NCI-H524 treated with DMSO at 0.1 percent for 48 hours (cell line): Measurements from ENCODE around the gene SRSF4.
"Not testable (repeated sequence)": the region's sequence is repeated elsewhere in the genome, so short reads cannot be mapped to it uniquely, and the experiment has no call there.

ENCODE experiments used
- DNase-seq: peaks from one replicate; lab custom pipeline; 2025; lab: John Stamatoyannopoulos, UW

SRSF4 gene

GRCh38 chr1:29181413-29182225, at the start of gene SRSF4:
TSS of gene SRSF4 (minus strand) at chr1:29181900. CDS start at chr1:29181752, 148 bp downstream.
- peak; percentile 82 for DNase-seq

- DNase-seq, result peak; percentile 52
Observed at GRCh38 chr1:29230553-29231378, 49.1 kb upstream of the SRSF4 start, which contains the start of gene MECR. TSS of gene MECR (minus strand) at chr1:29230934. CDS start at chr1:29230906, 28 bp downstream.

- no peak for DNase-seq
Observed at GRCh38 chr1:29230204-29230552, 48.5 kb upstream of the SRSF4 start.

- DNase-seq, result no peak
Observed at GRCh38 chr1:29227511-29227910, 45.8 kb upstream of the SRSF4 start.

GRCh38 chr1:29225361-29225760, 43.7 kb upstream of the SRSF4 start:
- no peak for DNase-seq

GRCh38 chr1:29224356-29224837, 42.7 kb upstream of the SRSF4 start:
- DNase-seq, result no peak

GRCh38 chr1:29223521-29223920, 41.8 kb upstream of the SRSF4 start:
- DNase-seq, result no peak

- no peak for DNase-seq
Observed at GRCh38 chr1:29222686-29223085, 41.0 kb upstream of the SRSF4 start.

GRCh38 chr1:29222260-29222659, 40.6 kb upstream of the SRSF4 start:
- DNase-seq, result not testable (repeated sequence)

- DNase-seq, result no peak
Observed at GRCh38 chr1:29221296-29221695, 39.6 kb upstream of the SRSF4 start.

GRCh38 chr1:29218223-29218622, 36.5 kb upstream of the SRSF4 start:
- DNase-seq, result no peak

- DNase-seq, result no peak
Observed at GRCh38 chr1:29217633-29218032, 35.9 kb upstream of the SRSF4 start.

- no peak for DNase-seq
Observed at GRCh38 chr1:29213055-29213454, 31.4 kb upstream of the SRSF4 start.

- DNase-seq, result peak; percentile 71
Observed at GRCh38 chr1:29211086-29212030, 29.7 kb upstream of the SRSF4 start.

GRCh38 chr1:29210278-29211085, 28.8 kb upstream of the SRSF4 start:
- DNase-seq, result peak; percentile 91

- DNase-seq, result no peak
Observed at GRCh38 chr1:29209173-29209572, 27.5 kb upstream of the SRSF4 start.

- DNase-seq, result no peak
Observed at GRCh38 chr1:29208442-29208841, 26.7 kb upstream of the SRSF4 start.

- peak; percentile 29 for DNase-seq
Observed at GRCh38 chr1:29202584-29203340, 21.1 kb upstream of the SRSF4 start.

GRCh38 chr1:29202053-29202452, 20.4 kb upstream of the SRSF4 start:
- no peak for DNase-seq

GRCh38 chr1:29201595-29202051, 19.9 kb upstream of the SRSF4 start:
- DNase-seq, result no peak
